ENCODE measurements around the gene PLEKHA7. TPM values are rescaled to one million over a fixed set of nuclear protein-coding genes. Genes with fewer than 3 reads are reported as not detected.

Gene PLEKHA7
- total and polyA plus RNA-seq, 2 of the 4 experiments (the other 2 are of a cell fraction): 0.12 TPM; not detected in 1

DNA sequence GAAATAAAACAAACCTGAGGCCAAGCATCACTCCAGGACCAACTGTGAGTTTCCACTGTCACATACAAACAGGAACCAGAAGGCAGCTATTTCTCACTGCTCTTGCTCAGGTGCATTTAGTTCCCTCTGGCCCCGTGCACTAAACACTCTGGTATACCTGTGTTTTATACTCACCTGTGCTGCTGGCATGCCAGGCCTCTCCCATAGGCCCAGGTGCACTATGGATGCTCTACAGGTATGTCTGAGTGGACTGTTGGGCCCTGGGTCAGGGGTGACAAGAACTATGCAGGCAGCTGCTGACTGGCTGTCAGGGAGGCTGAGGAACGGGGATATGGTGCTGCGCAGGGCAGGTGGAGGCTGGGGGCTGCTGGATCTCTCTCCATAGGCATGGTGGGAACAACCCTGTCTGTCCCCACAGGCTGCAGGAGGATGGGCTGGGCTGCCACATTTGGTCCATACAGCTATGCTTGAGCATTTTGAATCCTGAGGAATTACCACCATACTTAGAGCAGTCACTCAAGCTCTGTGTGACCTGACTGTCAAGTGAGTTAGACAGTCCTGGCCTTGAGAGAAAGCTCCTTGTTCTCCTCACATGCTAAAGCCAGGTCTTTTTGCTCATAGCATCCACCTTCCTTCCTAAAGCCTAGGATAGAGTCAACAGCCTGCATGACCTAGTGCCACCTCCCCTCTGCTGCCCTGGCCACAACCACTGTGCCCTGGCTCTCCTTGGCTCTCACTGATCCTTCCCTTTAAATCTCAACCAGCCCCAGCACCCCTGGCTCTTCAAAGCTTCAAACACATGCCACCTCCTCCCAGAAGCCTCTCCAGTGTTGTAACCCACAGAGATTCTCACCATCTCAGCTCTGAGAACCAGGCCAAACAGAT is 202.8 kb downstream of the PLEKHA7 start:
- Histone ChIP-seq H3K23ac (ENCODE audit: low read depth, low read length) (no peak overlapping the region), H2BK20ac (ENCODE audit: low read depth, low read length) (no peak overlapping the region), H3K4me2 (ENCODE audit: low read depth, low read length) (no peak overlapping the region), H3K4ac (ENCODE audit: low read depth, low read length) (no peak overlapping the region), H3K9ac (ENCODE audit: low read depth, low read length) (no peak overlapping the region), H3K27me3 (ENCODE audit: control insufficient read depth, insufficient read depth, low read length) (peaks cover 44% of the 10 kb centered on the region), H4K20me1 (ENCODE audit: insufficient read depth, low read length) (no peaks in the 10 kb centered on the region), H3K18ac (ENCODE audit: low read depth, low read length) (no peak overlapping the region), H3K9me3 (ENCODE audit: control insufficient read depth, insufficient read depth, low read length) (no peaks in the 10 kb centered on the region), H2AK9ac (replicated peaks; ENCODE audit: low read depth, low read length, poor library complexity) (no peak overlapping the region), H2BK5ac (ENCODE audit: low read depth, low read length, poor library complexity, severe bottlenecking) (no peak overlapping the region), H3K79me1 (ENCODE audit: low read depth in 1 of 2, low read length in 2 of 2) (no peaks in the 10 kb centered on the region), H3K4me3 (ENCODE audit: insufficient read depth, low read depth, low read length) (no peak overlapping the region), H3K36me3 (ENCODE audit: control insufficient read depth, insufficient read depth, low read length) (no peaks in the 10 kb centered on the region), H4K8ac (ENCODE audit: low read depth in 2 of 2, low read length in 2 of 2) (no peak overlapping the region), H2BK120ac (ENCODE audit: low read depth, low read length) (no peak overlapping the region), H2BK15ac (ENCODE audit: low read depth, low read length) (no peak overlapping the region), H3K14ac (replicated peaks; ENCODE audit: low read depth, low read length) (no peak overlapping the region), H2AK5ac (ENCODE audit: low read depth, low read length) (no peak overlapping the region), H3K56ac (ENCODE audit: extremely low read depth, insufficient read depth, low read length) (no peak overlapping the region), H3K4me1 (ENCODE audit: control insufficient read depth, insufficient read depth, low read length) (peaks cover under 1% of the 10 kb centered on the region; the same call in 1 of the 2 replicates), H3K27ac (ENCODE audit: insufficient read depth, low read length) (no peak overlapping the region), H4K91ac (ENCODE audit: insufficient read depth, low read depth, low read length) (no peak overlapping the region), H3K9me1 (ENCODE audit: insufficient read depth, low read length) (no peaks in the 10 kb centered on the region), H4K5ac (ENCODE audit: low read depth, low read length) (no peak overlapping the region), H2AFZ (replicated peaks; ENCODE audit: low read length, poor library complexity) (no peak overlapping the region)
- DNase-seq: no peak
- TF ChIP-seq POLR2A (IDR thresholded peaks at IDR 0.05; ENCODE audit: low read depth, low read length) (no peak), MAFK (IDR thresholded peaks at IDR 0.05; ENCODE audit: low read depth, low read length) (no peak), CHD1 (IDR thresholded peaks at IDR 0.05; ENCODE audit: low read depth, low read length) (no peak), MAZ (IDR thresholded peaks at IDR 0.05; ENCODE audit: borderline replicate concordance, low read depth, low read length) (no peak), SMC3 (IDR thresholded peaks at IDR 0.05; ENCODE audit: low read depth, low read length) (no peak), RFX5 (IDR thresholded peaks at IDR 0.05; ENCODE audit: low read depth, low read length) (no peak), BHLHE40 (IDR thresholded peaks at IDR 0.05; ENCODE audit: low read depth, low read length) (no peak), CEBPB (IDR thresholded peaks at IDR 0.05; ENCODE audit: low read depth, low read length) (no peak)
- TF ChIP-seq, protein P1, sequence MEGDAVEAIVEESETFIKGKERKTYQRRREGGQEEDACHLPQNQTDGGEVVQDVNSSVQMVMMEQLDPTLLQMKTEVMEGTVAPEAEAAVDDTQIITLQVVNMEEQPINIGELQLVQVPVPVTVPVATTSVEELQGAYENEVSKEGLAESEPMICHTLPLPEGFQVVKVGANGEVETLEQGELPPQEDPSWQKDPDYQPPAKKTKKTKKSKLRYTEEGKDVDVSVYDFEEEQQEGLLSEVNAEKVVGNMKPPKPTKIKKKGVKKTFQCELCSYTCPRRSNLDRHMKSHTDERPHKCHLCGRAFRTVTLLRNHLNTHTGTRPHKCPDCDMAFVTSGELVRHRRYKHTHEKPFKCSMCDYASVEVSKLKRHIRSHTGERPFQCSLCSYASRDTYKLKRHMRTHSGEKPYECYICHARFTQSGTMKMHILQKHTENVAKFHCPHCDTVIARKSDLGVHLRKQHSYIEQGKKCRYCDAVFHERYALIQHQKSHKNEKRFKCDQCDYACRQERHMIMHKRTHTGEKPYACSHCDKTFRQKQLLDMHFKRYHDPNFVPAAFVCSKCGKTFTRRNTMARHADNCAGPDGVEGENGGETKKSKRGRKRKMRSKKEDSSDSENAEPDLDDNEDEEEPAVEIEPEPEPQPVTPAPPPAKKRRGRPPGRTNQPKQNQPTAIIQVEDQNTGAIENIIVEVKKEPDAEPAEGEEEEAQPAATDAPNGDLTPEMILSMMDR (conservative IDR thresholded peaks at IDR 0.05; ENCODE audit: low read depth, low read length): no peak
- TF ChIP-seq, protein P2, sequence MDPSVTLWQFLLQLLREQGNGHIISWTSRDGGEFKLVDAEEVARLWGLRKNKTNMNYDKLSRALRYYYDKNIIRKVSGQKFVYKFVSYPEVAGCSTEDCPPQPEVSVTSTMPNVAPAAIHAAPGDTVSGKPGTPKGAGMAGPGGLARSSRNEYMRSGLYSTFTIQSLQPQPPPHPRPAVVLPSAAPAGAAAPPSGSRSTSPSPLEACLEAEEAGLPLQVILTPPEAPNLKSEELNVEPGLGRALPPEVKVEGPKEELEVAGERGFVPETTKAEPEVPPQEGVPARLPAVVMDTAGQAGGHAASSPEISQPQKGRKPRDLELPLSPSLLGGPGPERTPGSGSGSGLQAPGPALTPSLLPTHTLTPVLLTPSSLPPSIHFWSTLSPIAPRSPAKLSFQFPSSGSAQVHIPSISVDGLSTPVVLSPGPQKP (IDR thresholded peaks at IDR 0.05; ENCODE audit: borderline replicate concordance, low read depth, low read length): no peak
- in situ Hi-C loops (cut with MboI; ENCODE audit: low sequenced_read_pairs): no loop called here
- BruUV-seq (replicated peaks): no TSS peak
- POLR2A ChIA-PET (ENCODE audit: unreplicated experiment): no interaction called here
- CTCF ChIA-PET: interaction anchor here (1.5 kb wide), 1 partner anchor 9 kb away, joined by 7 read pairs; no protein-coding TSS in a partner anchor
- no CpG with 5 or more reads among the region's 3 CpGs for WGBS, 2 experiments (ENCODE audit: extremely low coverage in 2 of 2, insufficient read length in 1 of 2)
- no peak for ATAC-seq (ENCODE audit: low read depth)
- dilution Hi-C loops (cut with HindIII; ENCODE audit: low sequenced_read_pairs, unreplicated experiment): no loop called here
- intact Hi-C loops (cut with micrococcal nuclease): no loop called here
